Stimulated activated CD4-positive, alpha-beta T cell treated with anti-CD3 and anti-CD28 coated beads, TNF-alpha, amount 100 ng/mL, for 1 hour (primary cell): ENCODE results near the gene ABCA9.
"Not testable (repeated sequence)": the region's sequence is repeated elsewhere in the genome, so short reads cannot be mapped to it uniquely, and the experiment has no call there.

ENCODE experiments used
- DNase-seq, 3 donors: peaks; one replicate each; pipeline ENCODE4 v3.0.0-alpha.2; 2020; ENCODE audit warnings: low read depth in 3 of 3, low spot score in 1 of 3

ABCA9 gene

DNA sequence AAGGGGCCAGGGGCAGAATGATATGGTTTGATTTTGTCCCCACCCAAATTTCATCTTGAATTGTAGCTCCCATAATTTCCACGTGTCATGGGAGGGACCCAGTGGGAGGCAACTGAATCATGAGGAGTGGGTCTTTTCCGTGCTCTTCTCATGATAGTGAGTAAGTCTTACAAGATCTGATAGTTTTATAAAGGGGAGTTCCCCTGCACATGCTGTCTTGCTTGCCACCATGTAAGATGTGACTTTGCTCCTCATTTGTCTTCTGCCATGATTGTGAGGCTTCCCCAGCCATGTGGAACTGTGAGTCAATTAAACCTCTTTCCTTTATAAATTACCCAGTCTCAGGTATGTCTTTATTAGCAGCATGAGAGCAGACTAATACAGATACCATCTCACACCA, 101.6 kb downstream of the ABCA9 start:
- not testable (repeated sequence) for DNase-seq

- DNase-seq = no peak
These were observed 102.8 kb downstream of the ABCA9 start for GRCh38 chr17:68957944-68958343.

- DNase-seq = no peak
These were observed 105.4 kb downstream of the ABCA9 start, which contains the start of gene ABCA8 for GRCh38 chr17:68955181-68955841. ABCA8 (minus strand) TSS chr17:68955392; CDS start chr17:68942034, 13,358 bp downstream.

- no peak for DNase-seq
These were observed 106.4 kb downstream of the ABCA9 start for GRCh38 chr17:68954146-68954896.

GRCh38 chr17:68953340-68953997, 107.3 kb downstream of the ABCA9 start:
- DNase-seq = no peak

DNA sequence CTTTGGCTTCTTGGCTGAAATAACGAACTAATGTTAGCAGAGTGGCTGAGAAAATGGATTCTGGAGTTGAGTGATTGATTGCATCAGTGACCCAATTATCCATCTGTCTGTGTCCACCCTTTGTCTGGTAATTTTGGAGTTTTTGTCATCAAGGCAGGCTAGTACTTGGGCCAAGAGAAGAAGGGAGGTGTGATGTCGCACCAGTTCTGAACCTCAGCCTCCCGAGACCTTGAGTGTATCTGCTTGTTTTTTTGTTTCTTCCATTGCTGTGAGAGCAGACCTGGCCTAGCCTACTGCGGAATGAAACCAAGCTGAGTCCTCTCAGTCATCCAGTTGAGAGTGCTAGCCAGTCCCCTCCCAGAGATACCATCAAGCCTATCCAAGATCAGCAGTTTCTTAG, 110.0 kb downstream of the ABCA9 start:
- no peak for DNase-seq

DNA sequence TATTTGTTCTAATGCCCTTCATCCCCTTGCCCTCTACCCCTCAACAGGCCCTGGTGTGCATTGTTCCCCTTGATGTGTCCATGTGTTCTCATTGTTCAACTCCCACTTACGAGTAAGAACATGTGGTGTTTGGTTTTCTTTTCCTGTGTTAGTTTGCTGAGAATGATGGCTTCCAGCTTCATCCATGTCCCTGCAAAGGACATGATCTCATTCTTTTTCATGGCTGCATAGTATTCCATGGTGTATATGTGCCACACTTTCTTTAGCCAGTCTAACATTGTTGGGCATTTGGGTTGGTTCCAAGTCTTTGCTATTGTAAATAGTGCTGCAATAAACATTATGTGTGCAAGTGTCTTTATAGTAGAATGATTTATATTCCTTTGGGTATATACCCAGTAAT, 112.9 kb downstream of the ABCA9 start:
- not testable (repeated sequence) for DNase-seq

GRCh38 chr17:68944435-68945035, 116.2 kb downstream of the ABCA9 start:
- DNase-seq = no peak

GRCh38 chr17:68943812-68944182, 116.9 kb downstream of the ABCA9 start:
- DNase-seq = not testable (repeated sequence)

DNA sequence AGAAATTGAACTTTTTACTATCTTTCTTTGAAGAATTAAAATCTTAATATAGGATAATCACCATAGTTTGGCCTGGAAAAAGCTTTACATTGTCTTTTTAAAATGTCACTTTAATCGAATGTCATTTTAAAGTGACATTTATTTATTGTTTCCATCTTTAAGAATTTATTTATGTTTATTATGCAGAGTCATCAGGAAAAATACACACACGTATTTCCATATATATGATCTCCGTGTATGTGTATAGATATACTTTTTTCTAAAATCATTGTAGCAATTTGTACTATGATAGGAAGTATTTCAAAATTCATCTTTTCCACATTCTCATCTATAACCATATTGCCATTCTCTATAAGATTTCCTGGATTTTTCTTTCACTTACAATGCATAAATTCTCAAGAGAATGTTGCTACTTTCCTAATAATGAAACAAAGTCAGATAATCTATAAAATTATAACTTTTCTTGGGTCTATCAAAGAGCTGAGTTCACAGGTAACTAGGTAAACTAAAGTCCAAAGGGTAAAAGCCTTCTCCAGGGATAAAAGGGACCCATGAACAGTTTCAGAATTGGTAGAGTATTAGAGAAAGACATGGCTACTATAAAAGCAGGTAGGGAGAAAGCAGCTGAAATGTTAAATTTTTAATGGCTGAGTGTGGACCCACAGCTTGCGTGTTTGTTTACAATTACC, 117.5 kb downstream of the ABCA9 start:
- DNase-seq = no peak

GRCh38 chr17:68942389-68942788, 118.3 kb downstream of the ABCA9 start:
- no peak for DNase-seq

GRCh38 chr17:68941761-68942160, 119.0 kb downstream of the ABCA9 start:
- DNase-seq = no peak

- no peak for DNase-seq
These were observed 121.5 kb downstream of the ABCA9 start for GRCh38 chr17:68939195-68939594.

DNA sequence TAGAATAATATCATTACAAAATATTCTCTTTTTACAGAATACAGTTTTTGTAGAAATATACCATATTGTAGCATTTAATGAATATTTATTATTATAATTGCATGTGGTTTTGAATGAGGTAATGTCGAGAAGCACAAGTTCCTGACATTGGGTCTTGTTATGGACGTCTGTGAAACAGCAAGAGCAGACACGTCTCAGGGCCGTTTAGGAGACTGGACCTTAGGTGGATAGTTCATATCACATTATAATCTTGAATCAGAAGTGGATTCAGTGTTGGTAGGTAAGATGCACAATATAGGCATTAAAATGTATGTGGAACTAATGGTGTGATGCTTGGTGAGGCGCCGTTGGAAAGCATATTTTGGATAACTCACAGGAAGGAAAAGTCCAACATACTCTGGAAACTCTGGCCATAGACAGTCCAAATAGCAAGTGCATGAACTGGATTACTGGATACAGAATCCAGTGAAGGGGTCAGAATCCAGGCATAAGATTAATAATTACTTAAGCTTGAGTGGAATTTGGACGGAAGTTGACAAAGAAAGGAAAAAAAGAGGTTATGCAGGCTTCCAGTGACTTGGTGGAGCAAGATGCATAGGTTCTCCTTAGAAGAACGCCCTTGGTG, 122.7 kb downstream of the ABCA9 start:
- no peak for DNase-seq

DNA sequence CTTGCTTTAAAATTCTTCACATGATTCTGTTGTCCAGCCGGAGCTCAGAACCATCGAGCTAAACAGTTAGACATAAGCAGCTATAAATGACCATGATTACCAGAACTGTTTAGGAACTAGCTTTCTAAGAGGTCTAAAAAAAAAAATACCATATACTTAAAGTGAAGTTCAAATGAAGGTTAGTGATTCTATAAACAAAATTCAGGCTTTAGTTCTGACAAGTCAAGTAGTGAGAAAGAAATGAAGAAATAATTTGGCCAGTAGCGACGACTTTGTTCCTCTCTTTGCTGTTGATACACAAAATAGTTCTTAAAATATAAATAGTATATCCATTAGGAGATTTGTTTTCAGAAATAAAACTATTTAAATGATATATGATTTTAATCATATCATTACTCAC, 133.2 kb downstream of the ABCA9 start:
- DNase-seq = no peak

- no peak for DNase-seq
These were observed 135.7 kb downstream of the ABCA9 start for GRCh38 chr17:68924793-68925720.
